MM.1S (cell line): Measurements from ENCODE around the gene TMED10.
A peak's percentile ranks its signal among the peaks of the same experiment; 100 is the strongest.

ENCODE experiments used
- DNase-seq: peaks from one replicate; pipeline ENCODE4 v3.0.0-alpha.2; 2015
- H2AFZ ChIP-seq: fragments of 300-600 bp; sonication (generic); 2 replicates; pipeline ENCODE4 v1.6.0; 2016; ENCODE audit warnings: antibody characterized with exemption, low read length
- H3F3A ChIP-seq: fragments of 300-600 bp; sonication (generic); 2 replicates; pipeline ENCODE4 v1.6.1; 2016; ENCODE audit warnings: mild to moderate bottlenecking, antibody characterized with exemption, low read length, moderate library complexity, mixed read lengths; ENCODE audit not compliant: insufficient read depth
- H3K27ac ChIP-seq: fragments of 300-600 bp; sonication (generic); 2 replicates; pipeline ENCODE4 v1.5.1; 2016; ENCODE audit warnings: mild to moderate bottlenecking, low read length
- H3K27me3 ChIP-seq: fragments of 300-600 bp; sonication (generic); replicated peaks from 2 replicates; pipeline ENCODE4 v1.6.0; 2016; ENCODE audit warnings: low read length; ENCODE audit not compliant: insufficient read depth
- H3K36me3 ChIP-seq: fragments of 300-600 bp; sonication (generic); replicated peaks from 2 replicates; pipeline ENCODE4 v1.6.1; 2016; ENCODE audit warnings: mild to moderate bottlenecking, low read length, mixed read lengths; ENCODE audit not compliant: insufficient read depth
- H3K4me1 ChIP-seq: fragments of 300-600 bp; sonication (generic); 2 replicates; pipeline ENCODE4 v1.6.1; 2016; ENCODE audit warnings: low read length, mixed read lengths
- H3K4me2 ChIP-seq: fragments of 300-600 bp; sonication (generic); 2 replicates; pipeline ENCODE4 v1.6.0; 2016; ENCODE audit warnings: low read depth, low read length
- H3K4me3 ChIP-seq: fragments of 300-600 bp; sonication (generic); 2 replicates; pipeline ENCODE4 v1.5.1; 2016; ENCODE audit warnings: low read length, mixed read lengths
- H3K79me2 ChIP-seq: fragments of 300-600 bp; sonication (generic); 2 replicates; pipeline ENCODE4 v1.6.1; 2016; ENCODE audit warnings: mixed run types, low read length, mixed read lengths
- H3K9ac ChIP-seq: fragments of 300-600 bp; sonication (generic); 2 replicates; pipeline ENCODE4 v1.6.1; 2016; ENCODE audit warnings: low read length, mixed read lengths
- H3K9me2 ChIP-seq: fragments of 300-600 bp; sonication (generic); replicated peaks from 2 replicates; pipeline ENCODE4 v1.6.1; 2016; ENCODE audit warnings: mild to moderate bottlenecking, low read length, mixed read lengths; ENCODE audit not compliant: insufficient read depth
- H3K9me3 ChIP-seq: fragments of 300-600 bp; sonication (generic); replicated peaks from 2 replicates; pipeline ENCODE4 v1.6.1; 2016; ENCODE audit warnings: mild to moderate bottlenecking, low read length, mixed read lengths; ENCODE audit not compliant: insufficient read depth
- H4K20me1 ChIP-seq: fragments of 300-600 bp; sonication (generic); 2 replicates; pipeline ENCODE4 v1.6.1; 2016; ENCODE audit warnings: mild to moderate bottlenecking, low read length, moderate library complexity, mixed read lengths; ENCODE audit not compliant: insufficient read depth
- CTCF ChIP-seq: fragments of 300-600 bp; sonication (generic); IDR thresholded peaks from 2 replicates; pipeline ENCODE4 v1.5.1; 2016; ENCODE audit warnings: antibody characterized with exemption, low read length, mixed read lengths
- EZH2 ChIP-seq: fragments of 300-600 bp; sonication (generic); optimal IDR thresholded peaks from 2 replicates; pipeline ENCODE3; 2017; ENCODE audit warnings: low read depth, mild to moderate bottlenecking, antibody characterized with exemption, low read length, mixed read lengths
- EZH2phosphoT487 ChIP-seq: fragments of 300-600 bp; sonication (generic); IDR thresholded peaks from 2 replicates; pipeline ENCODE4 v1.6.1; 2018; ENCODE audit warnings: antibody characterized with exemption, low read length

TMED10 gene

GRCh38 chr14:75134644-75135043 is 41.8 kb downstream of the TMED10 start:
- H3K79me2 ChIP-seq: peaks cover 18% of the 10 kb centered on the region
- peaks cover 4% of the 10 kb centered on the region; the same call in 1 of the 2 replicates for H3F3A ChIP-seq
- no peaks in the 10 kb centered on the region for H3K9me3 ChIP-seq
- H2AFZ ChIP-seq: no peak overlapping the region
- H3K4me2 ChIP-seq: no peak overlapping the region
- TF ChIP-seq EZH2 (no peak), CTCF (no peak), EZH2phosphoT487 (no peak)
- H3K4me1 ChIP-seq: 0 out of 2 replicates have a peak, but pooled peaks cover 6% of the 10 kb centered on the region
- H3K27me3 ChIP-seq: no peaks in the 10 kb centered on the region
- H3K9ac ChIP-seq: no peak overlapping the region
- H3K36me3 ChIP-seq: no peaks in the 10 kb centered on the region
- no peak for DNase-seq
- no peak overlapping the region for H3K27ac ChIP-seq
- no peaks in the 10 kb centered on the region for H3K9me2 ChIP-seq
- H3K4me3 ChIP-seq: no peak overlapping the region
- no peaks in the 10 kb centered on the region for H4K20me1 ChIP-seq

DNA sequence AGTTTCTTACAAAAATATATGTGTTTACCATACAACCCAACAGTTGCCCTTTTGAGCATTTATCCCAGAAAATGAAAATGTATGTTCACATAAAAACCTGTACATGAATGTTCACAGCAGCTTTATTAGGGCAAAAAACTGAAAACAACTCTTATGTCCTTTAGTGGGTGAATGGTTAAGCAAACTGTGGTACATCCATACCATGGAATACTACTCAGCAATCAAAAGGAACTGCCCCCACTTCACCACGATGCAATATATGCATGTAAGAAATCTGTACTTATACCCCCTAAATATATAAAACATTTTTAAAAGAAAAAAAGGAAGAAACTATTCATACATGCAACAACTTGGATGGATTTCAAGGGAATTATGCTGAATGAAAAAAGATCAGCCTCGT is 42.8 kb downstream of the TMED10 start:
- Histone ChIP-seq H2AFZ (no peak overlapping the region), H3K4me3 (no peak overlapping the region), H3K27me3 (no peaks in the 10 kb centered on the region), H3K4me2 (no peak overlapping the region), H3K36me3 (no peaks in the 10 kb centered on the region), H3F3A (peaks cover 4% of the 10 kb centered on the region; the same call in 1 of the 2 replicates), H4K20me1 (no peaks in the 10 kb centered on the region), H3K4me1 (no peaks in the 10 kb centered on the region), H3K9me2 (no peaks in the 10 kb centered on the region), H3K9me3 (no peaks in the 10 kb centered on the region), H3K27ac (no peak overlapping the region), H3K9ac (no peak overlapping the region), H3K79me2 (peaks cover 8% of the 10 kb centered on the region)
- TF ChIP-seq CTCF (no peak), EZH2 (no peak)
- no peak for DNase-seq

DNA sequence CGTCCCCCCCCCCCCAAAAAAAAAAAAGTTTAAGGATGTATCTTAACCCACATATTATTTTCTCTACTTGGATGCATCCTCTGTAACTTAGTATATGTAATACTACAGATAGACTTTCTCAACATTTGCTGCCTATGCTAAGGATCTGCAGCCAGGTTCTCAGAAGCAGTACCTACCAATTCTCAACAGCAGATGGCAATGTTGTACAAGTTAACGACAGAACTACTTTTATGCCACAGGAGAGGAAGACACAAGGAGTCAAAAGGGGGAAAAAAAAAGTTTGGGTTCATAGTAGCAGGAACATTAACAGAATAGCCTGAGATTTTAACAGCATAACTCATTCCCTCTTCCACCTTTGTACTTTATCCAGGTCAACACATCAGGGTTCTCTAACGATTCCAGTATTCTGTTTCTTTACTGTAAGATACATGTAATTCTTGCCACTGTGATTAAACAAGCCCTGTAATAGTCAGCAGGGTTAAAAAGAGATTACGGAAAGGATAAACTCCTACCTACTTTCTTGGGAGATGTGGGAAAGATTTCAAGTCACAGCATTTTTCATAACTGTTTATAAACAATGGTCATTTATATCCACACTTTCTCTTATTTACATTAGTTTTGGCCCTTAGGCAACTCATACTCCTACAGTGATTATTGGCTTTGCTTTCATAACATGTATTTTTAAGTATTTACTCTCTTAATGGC is 43.9 kb downstream of the TMED10 start:
- no peaks in the 10 kb centered on the region for H3K9me2 ChIP-seq
- peak; percentile 16 for DNase-seq
- TF ChIP-seq CTCF: peak; percentile 53
- TF ChIP-seq EZH2phosphoT487: no peak
- no peak overlapping the region for H3K4me2 ChIP-seq
- H3K36me3 ChIP-seq: no peaks in the 10 kb centered on the region
- peaks cover 5% of the 10 kb centered on the region; the same call in 1 of the 2 replicates for H3K79me2 ChIP-seq
- no peak overlapping the region for H3K9ac ChIP-seq
- H3K4me3 ChIP-seq: no peak overlapping the region
- H4K20me1 ChIP-seq: no peaks in the 10 kb centered on the region
- no peaks in the 10 kb centered on the region for H3K27me3 ChIP-seq
- no peaks in the 10 kb centered on the region for H3F3A ChIP-seq
- no peaks in the 10 kb centered on the region for H3K4me1 ChIP-seq
- no peaks in the 10 kb centered on the region for H3K9me3 ChIP-seq
- H3K27ac ChIP-seq: no peak overlapping the region
- no peak overlapping the region for H2AFZ ChIP-seq
